K562 (cell line): ENCODE data around the gene MINDY4. TPM values are rescaled to one million over a fixed set of nuclear protein-coding genes. Genes with fewer than 3 reads are reported as not detected.

Experiments used
- ATAC-seq: fragments of 200-7000 bp; cut with Tn5 transposase; 3 replicates; pipeline ENCODE4 v1.9.1; 2020; ENCODE audit warnings: moderate library complexity
- BruUV-seq: library from RNA; stranded (reverse); fragments of 400-500 nt; replicated peaks from 2 replicates; lab custom pipeline; 2021; lab: Mats Ljungman, UMichigan
- CTCF ChIA-PET: fragments of 300-600 bp; formaldehyde crosslinking; extraction: SDS; loops from one replicate; lab custom pipeline; 2021; ENCODE audit warnings: low intra/inter-chr PET ratio; lab: Yijun Ruan, JAX
- POLR2A ChIA-PET: fragments of 300-600, 350-650 bp; sonication (Branson Sonifier 250); formaldehyde crosslinking; extraction: SDS; loops from one replicate; lab custom pipeline; 2021; ENCODE audit warnings: antibody characterized with exemption, inconsistent platforms; lab: Yijun Ruan, JAX
- DNase-seq, 4 experiments: peaks; one replicate each; pipeline versions ENCODE4 v3.0.0 to v3.0.0-alpha.2; 2011 to 2018; ENCODE audit warnings: low spot score in 3 of 4, mixed read lengths in 3 of 4; ENCODE audit errors: extremely low read depth in 1 of 4
- FAIRE-seq: peaks from 2 replicates; lab custom pipeline; 2011; peaks lifted over from hg19 to GRCh38; lab: Jason Lieb, UNC
- H2AFZ ChIP-seq: 2 replicates; pipeline ENCODE4 v1.6.0; 2011; ENCODE audit warnings: low read depth, low read length, control low read depth, inconsistent platforms
- H3K27ac ChIP-seq: fragments of 200-600 bp; 3 replicates; pipeline ENCODE4 v1.8.0; 2011; ENCODE audit warnings: low read depth, mild to moderate bottlenecking, control low read depth, inconsistent platforms, low read length, moderate library complexity, mixed read lengths; ENCODE audit errors: extremely low read depth
- H3K27me3 ChIP-seq, 2 experiments: fragments of 300-600 bp in 1 of 2; 2 replicates in 1 of 2; 3 replicates in 1 of 2; pipeline versions ENCODE4 v1.6.0 to v1.8.0; 2011; ENCODE audit warnings: inconsistent platforms in 2 of 2, low read length in 2 of 2, mild to moderate bottlenecking in 1 of 2, mixed read lengths in 1 of 2, moderate library complexity in 1 of 2; ENCODE audit not compliant: control insufficient read depth in 2 of 2, insufficient read depth in 2 of 2
- H3K36me3 ChIP-seq: fragments of 300-600 bp; 3 replicates; pipeline ENCODE4 v1.8.0; 2011; ENCODE audit warnings: mild to moderate bottlenecking, low read length, inconsistent platforms; ENCODE audit not compliant: control insufficient read depth, insufficient read depth
- H3K4me1 ChIP-seq, 2 experiments: fragments of 200-600 bp in 1 of 2; replicated peaks in 1 of 2; 2 replicates in 1 of 2; 3 replicates in 1 of 2; pipeline versions ENCODE4 v1.5.1 to v1.8.0; 2011; ENCODE audit warnings: inconsistent platforms in 2 of 2, low read length in 2 of 2, mild to moderate bottlenecking in 1 of 2, mixed read lengths in 1 of 2, moderate library complexity in 1 of 2; ENCODE audit not compliant: control insufficient read depth in 2 of 2, insufficient read depth in 2 of 2
- H3K4me2 ChIP-seq: 2 replicates; pipeline ENCODE4 v1.6.1; 2011; ENCODE audit warnings: low read length, control low read depth, inconsistent platforms, mixed read lengths; ENCODE audit not compliant: insufficient read depth
- H3K4me3 ChIP-seq: fragments of 200-600 bp; sonication (generic), shearing (Covaris generic); 2 replicates; pipeline ENCODE4 v1.5.1; 2016; ENCODE audit warnings: control low read depth, inconsistent platforms
- H3K79me2 ChIP-seq: fragments of 200-600 bp; 3 replicates; pipeline ENCODE4 v1.8.0; 2011; ENCODE audit warnings: low read length, inconsistent platforms; ENCODE audit not compliant: control insufficient read depth, insufficient read depth
- H3K9ac ChIP-seq, 2 experiments: 2 replicates each; pipeline versions ENCODE4 v1.6.0 to v1.6.1; 2011; ENCODE audit warnings: low read depth in 2 of 2, low read length in 2 of 2, control low read depth in 1 of 2, inconsistent platforms in 1 of 2, mild to moderate bottlenecking in 1 of 2, mixed read lengths in 1 of 2; ENCODE audit not compliant: insufficient read depth in 1 of 2
- H3K9me1 ChIP-seq: one replicate; pipeline ENCODE4 v1.6.0; 2011; ENCODE audit warnings: inconsistent platforms, mild to moderate bottlenecking, low read length, moderate library complexity; ENCODE audit not compliant: control insufficient read depth, insufficient read depth
- H3K9me3 ChIP-seq: replicated peaks from 2 replicates; pipeline ENCODE4 v1.5.1; 2011; ENCODE audit warnings: low read depth, low read length, inconsistent platforms; ENCODE audit not compliant: control insufficient read depth, insufficient read depth
- H4K20me1 ChIP-seq: replicated peaks from 2 replicates; pipeline ENCODE4 v1.6.1; 2011; ENCODE audit warnings: low read length, inconsistent platforms, mixed read lengths; ENCODE audit not compliant: control insufficient read depth, insufficient read depth
- ASH1L ChIP-seq: fragments of 450-650 bp; IDR thresholded peaks from 2 replicates; pipeline ENCODE4 v1.6.1; 2018; ENCODE audit warnings: borderline replicate concordance, mild to moderate bottlenecking, low read depth; ENCODE audit not compliant: partially characterized antibody
- BRF1 ChIP-seq: IDR thresholded peaks from 3 replicates; pipeline ENCODE4 v1.6.1; 2011; ENCODE audit warnings: borderline replicate concordance, mild to moderate bottlenecking; ENCODE audit not compliant: insufficient read length; ENCODE audit errors: extremely low read depth
- CREB3L1 ChIP-seq: fragments of 450-650 bp; IDR thresholded peaks from 2 replicates; pipeline ENCODE4 v1.6.1; 2014; ENCODE audit warnings: low read depth, mild to moderate bottlenecking, moderate library complexity, borderline replicate concordance
- DIDO1 ChIP-seq: fragments of 450-650 bp; IDR thresholded peaks from 2 replicates; pipeline ENCODE4 v1.6.1; 2016; ENCODE audit warnings: low read depth, missing biosample characterization, missing genetic modification characterization
- E4F1 ChIP-seq: fragments of 250-450 bp; sonication (Bioruptor Pico); IDR thresholded peaks from 2 replicates; pipeline ENCODE4 v1.5.0; 2021; ENCODE audit warnings: mild to moderate bottlenecking, borderline replicate concordance
- NFE2 ChIP-seq: IDR thresholded peaks from 2 replicates; pipeline ENCODE4 v1.6.1; 2014; ENCODE audit warnings: antibody characterized with exemption, low read depth
- NR3C1 ChIP-seq: sonication (generic); formaldehyde crosslinking; IDR thresholded peaks from 2 replicates; pipeline ENCODE4 v1.8.1; 2022; ENCODE audit warnings: missing genetic modification reagents
- PTRF ChIP-seq: fragments of 450-650 bp; IDR thresholded peaks from 2 replicates; pipeline ENCODE4 v1.6.1; 2016; ENCODE audit warnings: mild to moderate bottlenecking, missing genetic modification characterization, missing compliant biosample characterization
- STAG1 ChIP-seq: sonication (generic); formaldehyde crosslinking; IDR thresholded peaks from 2 replicates; pipeline ENCODE4 v1.5.0; 2020; ENCODE audit warnings: missing genetic modification reagents, borderline replicate concordance
- SUPT5H ChIP-seq: fragments of 450-650 bp; IDR thresholded peaks from 2 replicates; pipeline ENCODE4 v1.6.1; 2016
- TAL1 ChIP-seq: fragments of 450-650 bp; IDR thresholded peaks from 2 replicates; pipeline ENCODE4 v1.6.1; 2016; ENCODE audit warnings: mild to moderate bottlenecking
- TCFL5 ChIP-seq: fragments of 250-450 bp; sonication (Bioruptor Pico); conservative IDR thresholded peaks from 2 replicates; pipeline ENCODE4 v1.6.1; 2021; ENCODE audit warnings: mild to moderate bottlenecking, moderate library complexity, matching md5 sums
- THRAP3 ChIP-seq: fragments of 450-650 bp; IDR thresholded peaks from 2 replicates; pipeline ENCODE4 v1.6.1; 2016; ENCODE audit warnings: mild to moderate bottlenecking, inconsistent platforms, borderline replicate concordance
- ZNF184 ChIP-seq: sonication (generic); formaldehyde crosslinking; IDR thresholded peaks from 2 replicates; pipeline ENCODE4 v1.5.0; 2020; ENCODE audit warnings: missing genetic modification reagents
- ZNF41 ChIP-seq: fragments of 250-450 bp; sonication (Bioruptor Pico); conservative IDR thresholded peaks from 2 replicates; pipeline ENCODE4 v1.4.0; 2020; ENCODE audit warnings: mild to moderate bottlenecking
- ZNF785 ChIP-seq: fragments of 250-450 bp; sonication (Bioruptor Pico); IDR thresholded peaks from 2 replicates; pipeline ENCODE4 v1.4.0; 2020; ENCODE audit warnings: mild to moderate bottlenecking
- WGBS: fragments of 100-300 bp; shearing (Covaris generic); methylation state at CpG from one replicate; pipeline ENCODE4 v1.1.6; 2016; ENCODE audit warnings: low coverage, mixed read lengths; ENCODE audit not compliant: insufficient coverage; ENCODE audit errors: missing lambda C conversion rate; 5-methylcytosine and 5-hydroxymethylcytosine counted together
- in situ Hi-C: fragments of 300-500 bp; cut with MboI; formaldehyde crosslinking; loops from 4 replicates; pipeline ENCODE4 v1.15.0; 2018; ENCODE audit warnings: inconsistent platforms, mixed read lengths
- intact Hi-C: fragments of 100-400 bp; cut with micrococcal nuclease; formaldehyde crosslinking; loops from 2 replicates; pipeline ENCODE4 v1.14.2; 2022
- polyA plus RNA-seq, 8 experiments: library from polyadenylated mRNA; depleted of rRNA in 4 of 8; stranded (reverse) in 5 of 8; unstranded in 3 of 8; fragments of >200 nt; fragmentation: Nextera tagmentation in 2 of 8; fragmentation: Illumina TruSeq in 1 of 8; extraction: Ambion mirVana in 2 of 8; extraction: Trizol in 1 of 8; gene quantifications; 2 replicates each; pipeline versions ENCODE4 v1.2.1 to v1.2.3, GENCODE V29; 2011 to 2014; ENCODE audit warnings: inconsistent platforms in 1 of 8, missing spikeins in 1 of 8
- total RNA-seq, 7 experiments: library from RNA; depleted of rRNA in 6 of 7; stranded (reverse); fragments of >200 nt in 6 of 7; fragmentation: Illumina TruSeq in 2 of 7; extraction: Trizol in 2 of 7; gene quantifications; 2 replicates each; pipeline versions ENCODE4 v1.2.1 to v1.2.3, GENCODE V29; 2011 to 2021; ENCODE audit warnings: low replicate concordance in 1 of 7

Gene MINDY4
- total and polyA plus RNA-seq, 9 of the 15 experiments (the other 6 are each of a cell fraction or from before 2014, with no cell fraction given) = 2.1 to 16.7 (median 11.0) TPM

GRCh38 chr7:30757342-30757692, 13.9 kb upstream of the MINDY4 start:
- TF ChIP-seq TAL1 (no peak), ZNF785 (CRISPR knock-in tag) (no peak), SUPT5H (no peak), ZNF184 (CRISPR knock-in tag) (no peak), ASH1L (no peak), ZNF41 (CRISPR knock-in tag) (no peak), NR3C1 (CRISPR knock-in tag) (no peak), DIDO1 (tag) (no peak), NFE2 (no peak), CREB3L1 (no peak), PTRF (tag) (no peak), STAG1 (CRISPR knock-in tag) (no peak), E4F1 (CRISPR knock-in tag) (no peak), TCFL5 (no peak), THRAP3 (no peak), BRF1 (no peak)
- Histone ChIP-seq H3K4me2 (no peak overlapping the region), H3K36me3 (no peaks in the 10 kb centered on the region), H3K79me2 (no peaks in the 10 kb centered on the region), H3K4me3 (no peak overlapping the region), H3K9me1 (no peaks in the 10 kb centered on the region), H3K4me1 (peaks cover 36 to 40% of the 10 kb centered on the region in 2 experiments), H3K9me3 (no peaks in the 10 kb centered on the region), H3K27me3 (no peaks in the 10 kb centered on the region), H3K9ac (peak overlapping the region in 1 of 2 experiments; percentile 7; a peak in 1 of 4 replicates), H3K27ac (no peak overlapping the region), H2AFZ (peak overlapping the region; percentile 13; the same call in 1 of the 2 replicates), H4K20me1 (no peaks in the 10 kb centered on the region)
- DNase-seq (no peak), FAIRE-seq (no peak), ATAC-seq (no peak)
- ChIA-PET CTCF (no interaction called here), POLR2A (interaction anchor here (1.5 kb wide), 1 partner anchor 34 kb away, joined by 4 read pairs; no protein-coding TSS in a partner anchor)
- BruUV-seq = no TSS peak
- in situ Hi-C loops (no loop called here), intact Hi-C loops (no loop called here)
- 60% methylated on average over 6 of the region's 6 CpGs for WGBS
